ENCODE results near the gene RNMT. TPM values are rescaled to one million over a fixed set of nuclear protein-coding genes. Genes with fewer than 3 reads are reported as not detected.
"Not testable (repeated sequence)": the region's sequence is repeated elsewhere in the genome, so short reads cannot be mapped to it uniquely, and the experiment has no call there.

The RNMT gene
- total RNA-seq, 4 donors from 2014 or later, result 18.1 to 29.1 (median 23.7) TPM

DNA sequence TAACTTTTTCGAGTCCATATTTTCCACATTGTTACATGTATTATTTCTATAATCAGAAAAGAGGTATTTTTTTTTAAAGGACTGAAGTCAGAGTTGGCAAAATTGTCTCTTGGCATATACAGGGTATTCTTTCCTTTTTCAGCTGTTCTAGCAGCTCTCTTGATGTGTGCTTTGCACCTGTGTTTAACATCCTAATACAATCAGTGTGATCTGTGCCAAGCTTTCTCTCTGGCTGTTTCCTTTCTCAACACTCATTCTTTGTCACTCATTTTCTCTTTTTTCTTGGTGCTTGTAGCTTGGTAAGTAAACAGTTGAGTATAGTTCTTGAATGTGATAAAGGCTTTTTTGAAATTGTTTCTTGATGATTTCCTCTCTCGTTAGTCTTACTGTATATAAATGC lies 9.2 kb downstream of the RNMT start:
- H3K27ac ChIP-seq, result no peak overlapping the region
- H3K36me3 ChIP-seq, result peaks cover 66% of the 10 kb centered on the region
- H3K9me3 ChIP-seq, result no peaks in the 10 kb centered on the region
- TF ChIP-seq POLR2A (IDR thresholded peaks at IDR 0.05), result no peak
- TF ChIP-seq POLR2AphosphoS5 (IDR thresholded peaks at IDR 0.05), result no peak
- TF ChIP-seq, protein P1, sequence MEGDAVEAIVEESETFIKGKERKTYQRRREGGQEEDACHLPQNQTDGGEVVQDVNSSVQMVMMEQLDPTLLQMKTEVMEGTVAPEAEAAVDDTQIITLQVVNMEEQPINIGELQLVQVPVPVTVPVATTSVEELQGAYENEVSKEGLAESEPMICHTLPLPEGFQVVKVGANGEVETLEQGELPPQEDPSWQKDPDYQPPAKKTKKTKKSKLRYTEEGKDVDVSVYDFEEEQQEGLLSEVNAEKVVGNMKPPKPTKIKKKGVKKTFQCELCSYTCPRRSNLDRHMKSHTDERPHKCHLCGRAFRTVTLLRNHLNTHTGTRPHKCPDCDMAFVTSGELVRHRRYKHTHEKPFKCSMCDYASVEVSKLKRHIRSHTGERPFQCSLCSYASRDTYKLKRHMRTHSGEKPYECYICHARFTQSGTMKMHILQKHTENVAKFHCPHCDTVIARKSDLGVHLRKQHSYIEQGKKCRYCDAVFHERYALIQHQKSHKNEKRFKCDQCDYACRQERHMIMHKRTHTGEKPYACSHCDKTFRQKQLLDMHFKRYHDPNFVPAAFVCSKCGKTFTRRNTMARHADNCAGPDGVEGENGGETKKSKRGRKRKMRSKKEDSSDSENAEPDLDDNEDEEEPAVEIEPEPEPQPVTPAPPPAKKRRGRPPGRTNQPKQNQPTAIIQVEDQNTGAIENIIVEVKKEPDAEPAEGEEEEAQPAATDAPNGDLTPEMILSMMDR (IDR thresholded peaks at IDR 0.05), result no peak
- no peak for TF ChIP-seq EP300 (IDR thresholded peaks at IDR 0.05)
- H3K27me3 ChIP-seq, result no peaks in the 10 kb centered on the region
- DNase-seq (ENCODE audit: low spot score in 2 of 2), result no peak
- no peak overlapping the region for H3K4me3 ChIP-seq
- WGBS, result 94% methylated on average over 2 of the region's 2 CpGs
- no peaks in the 10 kb centered on the region for H3K4me1 ChIP-seq

DNA sequence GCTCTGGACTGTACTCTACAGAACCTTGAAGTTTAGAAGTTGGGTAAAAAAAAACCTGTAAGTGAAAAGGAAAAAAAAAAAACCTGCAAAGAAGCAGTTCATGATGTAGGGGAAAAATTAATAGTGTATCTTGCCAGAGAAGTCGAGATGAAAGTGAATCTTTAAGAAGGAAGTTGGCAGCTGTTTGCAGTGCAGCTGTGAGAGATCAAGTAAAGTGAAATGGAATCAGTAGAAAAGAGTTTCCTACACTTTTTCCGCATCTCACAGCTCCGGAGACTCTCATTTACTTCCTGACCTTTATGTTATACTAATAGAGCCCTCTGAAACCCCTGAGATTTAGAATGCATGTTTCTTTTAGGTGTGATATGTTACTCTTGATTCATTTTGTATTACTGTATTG lies 19.2 kb downstream of the RNMT start:
- Histone ChIP-seq H3K36me3 (peaks cover 86% of the 10 kb centered on the region), H3K4me1 (no peaks in the 10 kb centered on the region), H3K4me3 (no peak overlapping the region), H3K27ac (no peak overlapping the region), H3K9me3 (no peaks in the 10 kb centered on the region), H3K27me3 (no peaks in the 10 kb centered on the region)
- WGBS, result 64% methylated on average over 3 of the region's 3 CpGs
- TF ChIP-seq EP300 (IDR thresholded peaks at IDR 0.05), result no peak
- no peak for TF ChIP-seq POLR2A (IDR thresholded peaks at IDR 0.05)
- TF ChIP-seq POLR2AphosphoS5 (IDR thresholded peaks at IDR 0.05), result no peak
- TF ChIP-seq, protein P1 (IDR thresholded peaks at IDR 0.05), result no peak
- no peak for DNase-seq (ENCODE audit: low spot score in 2 of 2)

DNA sequence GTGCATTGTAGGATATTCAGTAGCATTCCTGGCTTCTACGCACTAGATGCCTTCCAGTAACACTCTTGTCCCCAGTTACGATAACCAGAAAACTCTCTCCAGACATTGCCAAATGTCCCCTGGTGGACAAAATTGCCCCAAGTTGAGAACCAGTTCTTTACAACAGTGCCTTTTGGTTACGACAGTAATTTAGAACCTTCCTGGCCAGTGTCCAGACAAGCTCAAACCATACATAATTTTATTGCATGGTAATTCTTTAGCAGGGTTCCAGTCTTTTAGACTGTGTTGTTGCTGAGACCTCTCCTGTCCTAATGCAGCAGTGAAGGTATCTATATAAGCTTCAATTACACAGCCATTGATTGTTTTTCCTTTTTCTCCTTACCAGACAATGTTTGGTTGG lies 20.2 kb downstream of the RNMT start:
- TF ChIP-seq EP300 (IDR thresholded peaks at IDR 0.05), result no peak
- no peak for TF ChIP-seq POLR2AphosphoS5 (IDR thresholded peaks at IDR 0.05)
- TF ChIP-seq, protein P1 (IDR thresholded peaks at IDR 0.05), result no peak
- no peak for TF ChIP-seq POLR2A (IDR thresholded peaks at IDR 0.05)
- Histone ChIP-seq H3K4me1 (no peaks in the 10 kb centered on the region), H3K4me3 (no peak overlapping the region), H3K27me3 (no peaks in the 10 kb centered on the region), H3K9me3 (no peaks in the 10 kb centered on the region), H3K36me3 (peaks cover 78% of the 10 kb centered on the region), H3K27ac (no peak overlapping the region)
- no peak for DNase-seq (ENCODE audit: low spot score in 2 of 2)
- WGBS, result 87% methylated on average over 3 of the region's 3 CpGs

GRCh38 chr18:13751599-13751998 lies 25.1 kb downstream of the RNMT start:
- DNase-seq (ENCODE audit: low spot score in 2 of 2); H3K4me1 ChIP-seq; H3K27me3 ChIP-seq; H3K27ac ChIP-seq; H3K4me3 ChIP-seq; H3K9me3 ChIP-seq: not testable (repeated sequence)
- 98% methylated on average over 3 of the region's 3 CpGs for WGBS
- peaks cover 87% of the 10 kb centered on the region for H3K36me3 ChIP-seq

GRCh38 chr18:13756261-13756660 lies 29.8 kb downstream of the RNMT start:
- Histone ChIP-seq H3K9me3 (no peaks in the 10 kb centered on the region), H3K36me3 (peaks cover 81% of the 10 kb centered on the region), H3K27me3 (no peaks in the 10 kb centered on the region), H3K4me1 (no peaks in the 10 kb centered on the region), H3K27ac (no peak overlapping the region), H3K4me3 (no peak overlapping the region)
- TF ChIP-seq POLR2A (IDR thresholded peaks at IDR 0.05) (no peak), EP300 (IDR thresholded peaks at IDR 0.05) (no peak), POLR2AphosphoS5 (IDR thresholded peaks at IDR 0.05) (no peak)
- TF ChIP-seq, protein P1 (IDR thresholded peaks at IDR 0.05), result no peak
- 95% methylated on average over 2 of the region's 2 CpGs for whole genome bisulfite sequencing
- DNase-seq (ENCODE audit: low spot score in 2 of 2), result no peak

DNA sequence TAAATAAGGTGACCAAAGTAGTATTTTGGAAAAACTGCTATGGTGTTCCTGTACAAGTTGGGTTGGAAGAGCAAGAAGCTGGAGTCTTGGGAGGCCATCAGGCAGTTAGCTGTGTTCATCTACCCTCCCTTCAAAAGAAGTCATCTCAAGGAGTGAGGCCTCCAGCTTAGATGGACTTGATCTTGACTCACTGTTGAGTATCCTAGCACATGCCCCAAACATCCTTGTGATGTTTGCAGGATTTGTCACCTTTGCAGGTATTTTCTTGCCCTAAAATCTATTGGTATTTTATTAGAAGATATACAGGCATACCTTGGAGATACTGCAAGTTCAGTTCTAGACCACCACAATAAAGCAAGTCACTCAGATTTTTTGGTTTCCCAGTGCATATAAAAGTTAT lies 30.2 kb downstream of the RNMT start:
- Histone ChIP-seq H3K27ac (no peak overlapping the region), H3K27me3 (no peaks in the 10 kb centered on the region), H3K4me3 (no peak overlapping the region), H3K4me1 (no peaks in the 10 kb centered on the region), H3K9me3 (no peaks in the 10 kb centered on the region), H3K36me3 (peaks cover 86% of the 10 kb centered on the region)
- DNase-seq (ENCODE audit: low spot score in 2 of 2), result no peak
- TF ChIP-seq, protein P1 (IDR thresholded peaks at IDR 0.05), result no peak
